HepG2 (cell line): ENCODE data around the gene NPB. TPM values are rescaled to one million over a fixed set of nuclear protein-coding genes. Genes with fewer than 3 reads are reported as not detected.

Source experiments
- ATF1 ChIP-seq: IDR thresholded peaks from 2 replicates; pipeline ENCODE4 v1.6.1; 2016; ENCODE audit warnings: mild to moderate bottlenecking, control low read depth
- BCL3 ChIP-seq: sonication (generic); formaldehyde crosslinking; IDR thresholded peaks from 2 replicates; pipeline ENCODE4 v1.5.1; 2020; ENCODE audit warnings: mild to moderate bottlenecking, missing genetic modification reagents, moderate library complexity
- CREBL2 ChIP-seq: sonication (generic); formaldehyde crosslinking; IDR thresholded peaks from 2 replicates; pipeline ENCODE4 v1.8.1; 2023; ENCODE audit warnings: missing genetic modification reagents, mild to moderate bottlenecking, borderline replicate concordance
- ELF3 ChIP-seq: IDR thresholded peaks from 2 replicates; pipeline ENCODE4 v1.6.1; 2016; ENCODE audit warnings: missing genetic modification reagents, missing compliant biosample characterization
- EP300 ChIP-seq, 3 experiments: sonication (generic) in 1 of 3; formaldehyde crosslinking in 1 of 3; IDR thresholded peaks; 2 replicates each; pipeline versions ENCODE4 v1.5.1 to v1.6.1; 2011 to 2020; ENCODE audit warnings: low read depth in 2 of 3, low read length in 2 of 3, borderline replicate concordance in 1 of 3, improper control_type of control experiment in 1 of 3, mild to moderate bottlenecking in 1 of 3, missing genetic modification reagents in 1 of 3, moderate library complexity in 1 of 3
- FOXM1 ChIP-seq: sonication (generic); formaldehyde crosslinking; IDR thresholded peaks from 2 replicates; pipeline ENCODE4 v1.5.0; 2020; ENCODE audit warnings: missing genetic modification reagents
- HES4 ChIP-seq: sonication (generic); formaldehyde crosslinking; IDR thresholded peaks from 2 replicates; pipeline ENCODE4 v1.9.0; 2021; ENCODE audit warnings: mild to moderate bottlenecking, missing genetic modification reagents, borderline replicate concordance
- KDM2A ChIP-seq: sonication (generic); formaldehyde crosslinking; IDR thresholded peaks from 2 replicates; pipeline ENCODE4 v1.4.0; 2020; ENCODE audit warnings: low read depth, missing genetic modification reagents, borderline replicate concordance
- KLF16 ChIP-seq, 2 experiments: sonication (generic) in 1 of 2; formaldehyde crosslinking in 1 of 2; IDR thresholded peaks; 2 replicates each; pipeline versions ENCODE4 v1.6.1 to v1.8.0; 2016 to 2023; ENCODE audit warnings: missing genetic modification reagents in 2 of 2, missing compliant biosample characterization in 1 of 2
- MED13 ChIP-seq: sonication (generic); formaldehyde crosslinking; IDR thresholded peaks from 2 replicates; pipeline ENCODE4 v1.5.0; 2020; ENCODE audit warnings: missing genetic modification reagents
- RBFOX2 ChIP-seq: fragments of 200-400 bp; formaldehyde crosslinking; IDR thresholded peaks from 2 replicates; pipeline ENCODE4 v1.6.1; 2017; ENCODE audit warnings: low read depth, mild to moderate bottlenecking, low read length
- RBM22 ChIP-seq: fragments of 200-400 bp; formaldehyde crosslinking; optimal IDR thresholded peaks from 2 replicates; pipeline ENCODE3; 2017; ENCODE audit warnings: mild to moderate bottlenecking, low read length, moderate library complexity
- SP1 ChIP-seq, 2 experiments: fragments of 450-650 bp in 1 of 2; sonication (generic) in 1 of 2; formaldehyde crosslinking in 1 of 2; IDR thresholded peaks; 2 replicates each; pipeline versions ENCODE4 v1.4.0 to v1.6.1; 2016 to 2020; ENCODE audit warnings: missing genetic modification reagents in 1 of 2
- SP4 ChIP-seq: sonication (generic); formaldehyde crosslinking; IDR thresholded peaks from 2 replicates; pipeline ENCODE4 v1.8.1; 2023; ENCODE audit warnings: mild to moderate bottlenecking, missing genetic modification reagents
- THAP7 ChIP-seq: sonication (generic); formaldehyde crosslinking; IDR thresholded peaks from 2 replicates; pipeline ENCODE4 v1.8.1; 2023; ENCODE audit warnings: mild to moderate bottlenecking, missing genetic modification reagents
- ZBTB2 ChIP-seq: sonication (generic); formaldehyde crosslinking; IDR thresholded peaks from 2 replicates; pipeline ENCODE4 v1.8.0; 2022; ENCODE audit warnings: low read depth, missing genetic modification reagents
- ZC3H13 ChIP-seq: sonication (generic); formaldehyde crosslinking; IDR thresholded peaks from 2 replicates; pipeline ENCODE4 v1.8.1; 2023; ENCODE audit warnings: mild to moderate bottlenecking, missing genetic modification reagents, moderate library complexity
- ZNF451 ChIP-seq: sonication (generic); formaldehyde crosslinking; IDR thresholded peaks from 2 replicates; pipeline ENCODE4 v1.5.0; 2020; ENCODE audit warnings: mild to moderate bottlenecking, missing genetic modification reagents
- ZNF710 ChIP-seq: sonication (generic); formaldehyde crosslinking; IDR thresholded peaks from 2 replicates; pipeline ENCODE4 v1.5.0; 2020; ENCODE audit warnings: mild to moderate bottlenecking, missing genetic modification reagents, borderline replicate concordance
- polyA plus RNA-seq, 8 experiments: library from polyadenylated mRNA; depleted of rRNA in 3 of 8; stranded (reverse) in 7 of 8; unstranded in 1 of 8; fragments of >200 nt; fragmentation: Illumina TruSeq in 4 of 8; extraction: Trizol in 4 of 8; gene quantifications; 2 replicates each; pipeline versions ENCODE4 v1.2.1 to v1.2.3, GENCODE V29; 2011 to 2016; ENCODE audit warnings: low read depth in 4 of 8, missing spikeins in 1 of 8, mixed read lengths in 1 of 8; ENCODE audit not compliant: insufficient read depth in 1 of 8
- total RNA-seq, 5 experiments: library from RNA; depleted of rRNA; stranded (reverse); fragments of >200 nt; fragmentation: Illumina TruSeq; extraction: Trizol; gene quantifications; 2 replicates each; pipeline ENCODE4 v1.2.3, GENCODE V29; 2016; ENCODE audit warnings: low read depth in 1 of 5
- TF ChIP-seq, protein P1 (sequence below): IDR thresholded peaks from 2 replicates; pipeline ENCODE4 v1.6.1; 2012; ENCODE audit warnings: inconsistent platforms
- TF ChIP-seq, protein P2 (sequence below): sonication (generic); formaldehyde crosslinking; IDR thresholded peaks from 2 replicates; pipeline ENCODE4 v1.8.0; 2023; ENCODE audit warnings: mild to moderate bottlenecking, missing genetic modification reagents

Gene NPB
- total and polyA plus RNA-seq, 2 of the 13 experiments (the other 11 are each of a cell fraction or from before 2014, with no cell fraction given): 0.11 to 0.93 TPM

- TF ChIP-seq BCL3 (no peak), ZNF451 (CRISPR knock-in tag) (no peak; the same call in 1 of the 2 replicates), RBM22 (peak; percentile 18), KDM2A (CRISPR knock-in tag) (peak; percentile 87), SP1 (IDR thresholded peaks at IDR 0.05) (no peak), SP1 (CRISPR knock-in tag; IDR thresholded peaks at IDR 0.05) (peak; percentile 87), ELF3 (no peak), ZBTB2 (CRISPR knock-in tag) (peak; percentile 47; the same call in 1 of the 2 replicates), ZC3H13 (CRISPR knock-in tag) (peak; percentile 67; the same call in 1 of the 2 replicates), KLF16 (CRISPR knock-in tag; IDR thresholded peaks at IDR 0.05) (peak in 1 of 2 experiments; percentile 56; a peak in 1 of 4 replicates), RBFOX2 (peak; percentile 79), HES4 (CRISPR knock-in tag) (no peak), MED13 (0 out of 2 replicates have a peak, but pooled peaks have one; percentile 40), ZNF710 (CRISPR knock-in tag) (no peak), CREBL2 (no peak), ATF1 (no peak), FOXM1 (CRISPR knock-in tag) (no peak), SP4 (peak; percentile 40; the same call in 1 of the 2 replicates), EP300 (IDR thresholded peaks at IDR 0.05; ENCODE audit: low read depth in 2 of 2, low read length in 2 of 2) (0 out of 4 replicates have a peak, but pooled peaks of 1 of the 2 experiments have one; percentile 3), EP300 (CRISPR knock-in tag; IDR thresholded peaks at IDR 0.05; ENCODE audit: borderline replicate concordance) (no peak), THAP7 (CRISPR knock-in tag) (no peak)
- TF ChIP-seq, protein P1, sequence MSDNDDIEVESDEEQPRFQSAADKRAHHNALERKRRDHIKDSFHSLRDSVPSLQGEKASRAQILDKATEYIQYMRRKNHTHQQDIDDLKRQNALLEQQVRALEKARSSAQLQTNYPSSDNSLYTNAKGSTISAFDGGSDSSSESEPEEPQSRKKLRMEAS: peak; percentile 10; the same call in 1 of the 2 replicates
- TF ChIP-seq, protein P2, sequence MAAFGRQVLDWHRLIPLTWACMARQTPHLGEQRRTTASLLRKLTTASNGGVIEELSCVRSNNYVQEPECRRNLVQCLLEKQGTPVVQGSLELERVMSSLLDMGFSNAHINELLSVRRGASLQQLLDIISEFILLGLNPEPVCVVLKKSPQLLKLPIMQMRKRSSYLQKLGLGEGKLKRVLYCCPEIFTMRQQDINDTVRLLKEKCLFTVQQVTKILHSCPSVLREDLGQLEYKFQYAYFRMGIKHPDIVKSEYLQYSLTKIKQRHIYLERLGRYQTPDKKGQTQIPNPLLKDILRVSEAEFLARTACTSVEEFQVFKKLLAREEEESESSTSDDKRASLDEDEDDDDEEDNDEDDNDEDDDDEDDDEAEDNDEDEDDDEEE (CRISPR knock-in tag): no peak
Measured at GRCh38 chr17:81911277-81911961, 9.4 kb downstream of the NPB start, which contains the start of gene PCYT2 (continued).
